Measurements from ENCODE around the gene ATG101.

The ATG101 gene, protein sequence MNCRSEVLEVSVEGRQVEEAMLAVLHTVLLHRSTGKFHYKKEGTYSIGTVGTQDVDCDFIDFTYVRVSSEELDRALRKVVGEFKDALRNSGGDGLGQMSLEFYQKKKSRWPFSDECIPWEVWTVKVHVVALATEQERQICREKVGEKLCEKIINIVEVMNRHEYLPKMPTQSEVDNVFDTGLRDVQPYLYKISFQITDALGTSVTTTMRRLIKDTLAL

DNA sequence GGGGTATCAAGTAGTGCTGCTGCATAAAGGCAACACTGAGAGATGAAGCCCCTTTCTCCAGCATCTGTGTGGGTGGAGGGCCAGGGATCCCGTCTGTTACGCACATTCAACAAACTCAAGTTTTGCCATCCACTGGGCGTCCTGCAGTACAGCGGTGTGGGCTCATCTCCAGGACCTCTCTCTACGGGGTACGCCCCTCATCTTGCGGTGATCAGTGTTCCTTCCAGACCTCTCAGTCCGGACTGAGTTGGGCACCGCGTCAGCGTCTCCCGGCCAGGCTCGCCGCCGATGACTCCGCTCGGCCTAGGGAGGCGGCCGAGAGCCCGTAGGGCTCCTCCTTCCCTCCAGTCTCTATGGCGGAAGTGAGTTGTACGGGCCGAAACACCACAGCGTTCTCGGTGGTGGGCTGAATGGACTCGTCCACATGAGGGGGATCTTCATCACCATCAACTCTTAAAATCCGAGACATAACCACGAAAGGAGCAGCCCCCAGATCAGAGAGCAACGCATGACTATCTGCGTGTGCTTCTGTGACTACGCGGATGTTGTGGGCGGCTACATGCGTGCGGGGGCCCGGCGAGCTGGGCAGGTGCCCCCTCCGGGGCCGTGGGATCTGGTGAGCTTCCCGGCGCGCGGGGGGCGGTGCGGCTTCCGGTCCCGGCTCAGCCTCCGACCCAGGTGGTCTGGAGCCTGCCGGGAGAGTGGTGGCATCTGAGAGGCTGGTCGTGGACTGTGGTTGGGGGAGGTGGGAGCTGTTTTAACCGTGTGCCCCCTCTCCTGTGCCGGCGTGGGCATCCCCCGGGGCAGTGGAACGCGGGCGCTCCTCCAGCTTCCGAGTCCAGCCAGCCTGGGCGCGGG, at the start of gene ATG101:
Gene ATG101 (plus strand): TSS at position 652 of the 858 bp plus-strand sequence. CDS start 3,673 bp downstream, outside the sequence.
- peak in 1 of 2 donors; percentile 63 for DNase-seq (ENCODE audit: low read depth in 2 of 2)

DNA sequence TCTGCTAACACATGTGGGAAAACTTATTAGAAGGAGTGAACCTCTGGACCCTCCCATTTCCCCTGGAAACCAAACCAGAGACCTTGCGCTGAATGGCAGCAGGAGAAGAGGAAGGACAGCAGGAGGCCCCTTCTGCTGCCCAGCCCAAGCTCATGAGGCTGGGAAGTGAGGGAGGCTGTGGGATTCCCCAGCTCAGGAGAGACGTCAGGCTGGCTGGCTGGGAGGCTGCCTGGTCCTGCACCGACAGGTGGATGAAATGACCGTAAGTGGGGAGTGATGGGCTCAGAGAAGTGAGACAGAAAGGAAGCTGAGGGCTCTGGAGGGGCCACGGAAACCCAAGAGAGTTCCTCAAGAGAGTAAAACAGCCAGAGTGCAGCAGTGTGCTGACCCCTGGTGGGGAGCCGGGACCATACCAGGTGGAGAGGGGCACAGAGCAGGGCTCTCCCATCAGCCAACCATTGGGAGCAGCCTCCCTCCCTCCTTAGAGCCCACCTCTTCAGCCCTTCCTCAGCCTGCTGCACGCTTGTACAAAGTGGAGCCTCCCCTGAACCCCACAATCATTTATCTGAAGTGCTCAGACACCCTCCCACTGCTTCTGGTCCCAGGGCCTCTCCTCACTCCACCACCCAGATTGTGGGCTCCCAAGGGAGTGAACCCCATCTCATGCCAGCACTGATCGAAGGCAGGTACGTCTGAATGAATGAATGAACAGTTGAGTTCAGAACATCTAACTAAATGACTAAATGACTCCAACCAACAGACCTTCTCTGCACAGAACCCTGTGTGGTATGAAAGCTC, 49.0 kb upstream of the ATG101 start:
- DNase-seq (ENCODE audit: low read depth in 2 of 2): peak in 1 of 2 donors; percentile 40

DNA sequence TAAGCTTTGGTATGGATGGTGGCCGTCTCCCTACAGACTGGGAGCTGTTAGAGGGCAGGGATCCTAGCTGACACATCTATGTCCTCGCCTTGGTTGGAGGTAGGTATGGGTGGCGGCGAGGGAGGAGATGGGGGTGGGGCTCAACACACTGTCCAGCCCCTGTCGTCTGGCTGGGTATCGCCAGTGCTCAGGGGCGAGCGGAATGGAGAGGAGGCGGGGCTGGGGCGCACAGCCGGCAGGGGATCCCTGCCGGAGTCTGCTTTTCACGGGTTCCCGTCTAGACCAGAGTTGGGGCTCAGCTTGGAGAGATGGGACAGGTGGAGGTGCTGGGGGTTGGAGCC, 47.0 kb upstream of the ATG101 start:
- no peak for DNase-seq (ENCODE audit: low read depth in 2 of 2)

DNA sequence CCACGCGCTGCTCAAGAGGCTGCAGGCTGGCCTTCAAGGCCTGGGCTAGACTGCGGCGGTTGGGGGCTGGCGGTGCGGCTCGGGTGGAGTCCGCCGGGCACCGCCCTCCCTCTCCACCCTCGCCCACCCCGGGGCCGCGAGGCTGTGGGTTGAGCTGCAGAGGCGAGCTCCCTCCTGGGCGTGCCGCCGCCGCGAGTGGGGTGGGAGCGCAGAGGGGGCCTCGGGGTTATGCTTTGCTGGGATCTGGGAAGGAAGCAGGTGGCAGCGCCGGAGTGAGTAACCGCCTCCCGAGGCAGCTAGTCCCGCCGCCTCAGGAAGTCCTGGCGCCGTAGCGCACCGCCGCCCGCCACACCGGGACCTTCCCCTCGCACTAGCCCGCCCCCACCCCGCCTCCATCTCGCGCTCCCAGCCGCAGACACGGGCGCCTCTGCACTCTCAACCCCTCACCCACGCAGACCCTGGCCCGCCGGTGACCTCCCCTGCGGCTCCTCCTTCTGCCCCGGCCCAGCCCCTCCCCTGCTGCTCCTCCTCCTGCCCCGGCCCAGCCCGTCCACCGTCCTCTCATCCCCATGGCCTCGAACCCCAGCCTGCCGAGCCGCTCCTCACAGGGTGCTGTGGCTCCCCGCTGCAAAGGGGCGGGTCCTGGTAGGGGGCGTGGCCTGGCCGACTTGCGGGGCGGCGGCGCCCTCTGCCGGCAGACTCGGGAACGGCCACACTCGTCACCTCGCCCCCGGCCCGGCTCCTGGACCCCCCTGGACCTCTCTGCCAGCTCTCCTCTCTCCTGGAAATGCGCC, 46.4 kb upstream of the ATG101 start:
- peak; percentile 82 to 91 for DNase-seq (ENCODE audit: low read depth in 2 of 2)

DNA sequence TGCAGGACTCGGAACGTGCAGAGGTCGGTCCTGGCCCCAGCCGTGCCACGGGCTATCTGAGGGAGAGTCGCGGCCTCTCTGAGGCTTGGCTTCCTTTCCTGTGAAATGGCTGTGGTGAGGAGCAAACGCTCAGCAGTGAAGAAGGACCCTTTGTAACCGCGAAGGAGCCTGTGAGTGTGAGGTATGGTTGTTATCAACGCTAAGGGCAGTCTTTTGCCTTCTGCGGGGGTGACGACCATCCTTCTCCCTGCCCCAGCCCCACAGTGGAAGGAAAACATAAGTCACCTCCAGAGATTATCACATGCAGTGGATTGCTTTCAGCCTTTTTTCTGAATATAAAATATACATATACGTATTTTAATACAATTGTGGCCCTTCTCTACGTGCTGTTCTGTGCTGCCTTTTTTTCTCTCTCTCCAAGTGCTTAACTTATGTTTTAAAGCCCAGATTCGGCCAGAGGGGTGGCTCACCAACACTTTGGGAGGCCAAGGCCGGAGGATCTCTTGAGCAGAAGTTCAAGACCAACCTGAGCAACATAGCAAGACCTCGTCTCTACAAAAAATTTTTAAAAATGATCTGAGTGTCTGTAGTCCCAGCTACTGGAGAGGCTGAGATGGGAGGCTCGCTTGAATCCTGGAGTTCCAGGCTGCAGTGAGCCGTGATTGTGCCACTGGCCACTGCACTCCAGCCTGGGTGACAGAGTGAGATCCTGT, 45.6 kb upstream of the ATG101 start:
- DNase-seq (ENCODE audit: low read depth in 2 of 2): no peak

DNA sequence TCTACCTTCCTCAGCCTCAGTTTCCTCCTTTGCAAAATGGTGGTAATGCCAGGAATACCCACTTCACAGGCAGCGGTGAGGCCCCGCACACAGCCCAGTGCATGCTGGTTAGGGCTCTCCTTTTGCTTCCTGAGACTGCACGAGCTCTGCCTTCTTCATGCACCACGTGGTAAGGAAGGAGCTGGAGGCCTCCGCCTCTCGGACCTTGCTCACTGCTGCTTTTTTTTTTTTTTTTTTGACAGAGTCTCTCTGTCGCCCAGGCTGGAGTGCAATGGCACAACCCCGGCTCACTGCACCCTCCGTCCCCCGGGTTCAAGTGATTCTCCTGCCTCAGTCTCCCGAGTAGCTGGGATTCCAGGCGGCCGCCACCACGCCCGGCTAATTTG, 44.9 kb upstream of the ATG101 start:
- no peak for DNase-seq (ENCODE audit: low read depth in 2 of 2)

DNA sequence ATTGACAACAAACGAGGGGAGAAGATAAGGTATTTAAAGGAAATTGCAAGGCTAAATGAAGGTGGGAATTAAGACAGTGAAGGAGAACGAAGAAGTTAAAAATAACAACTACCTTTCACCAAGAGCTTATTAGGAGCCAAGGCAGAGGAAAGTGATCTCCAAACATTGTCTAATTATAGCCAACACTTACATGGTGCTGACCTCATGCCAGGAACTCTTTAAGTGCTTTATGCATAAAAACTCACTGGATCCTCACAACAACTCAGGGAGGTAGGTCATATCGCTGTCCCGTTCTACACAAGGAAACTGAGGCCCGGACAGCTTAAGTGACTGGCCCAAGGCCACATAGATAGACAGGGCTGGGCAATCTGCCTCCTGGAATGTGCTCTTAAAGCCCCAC, 43.5 kb upstream of the ATG101 start:
- no peak for DNase-seq (ENCODE audit: low read depth in 2 of 2)

DNA sequence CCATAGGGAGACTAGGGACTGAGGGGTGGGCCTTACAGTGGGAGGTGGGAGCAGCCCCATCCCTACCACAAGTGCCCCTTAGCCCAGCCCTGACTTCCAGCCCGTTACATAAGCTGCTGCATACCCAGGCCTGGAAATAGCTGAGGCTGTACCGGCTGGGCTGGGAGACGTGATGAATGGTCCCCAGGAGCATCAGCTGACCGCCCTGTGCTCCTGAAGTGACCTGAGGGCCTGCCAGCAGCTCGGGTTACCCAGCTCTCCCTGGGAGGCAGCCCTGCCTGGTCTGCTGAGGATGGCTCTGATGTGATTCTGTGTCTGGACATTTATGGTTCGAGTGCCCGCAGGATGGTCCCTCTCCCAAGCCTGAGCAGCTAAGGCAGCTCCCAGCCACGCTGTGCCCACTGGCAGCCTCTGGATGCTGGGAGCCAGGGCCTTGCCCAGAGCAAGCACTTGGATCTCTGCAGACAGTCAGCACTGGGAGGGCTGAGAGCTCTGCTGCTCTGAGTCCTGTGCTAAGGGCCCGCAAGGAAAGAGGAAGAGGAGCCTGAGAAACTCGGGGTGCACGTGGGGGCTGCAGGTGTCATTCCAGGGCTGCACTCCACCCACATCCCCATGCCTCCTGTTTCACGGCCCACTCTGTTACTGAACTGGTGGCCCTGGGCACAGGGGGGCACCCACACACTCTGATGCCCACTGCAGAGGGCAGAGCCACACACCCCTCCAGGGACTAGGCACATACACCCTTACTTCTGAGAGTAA, 42.5 kb upstream of the ATG101 start:
- no peak for DNase-seq (ENCODE audit: low read depth in 2 of 2)

DNA sequence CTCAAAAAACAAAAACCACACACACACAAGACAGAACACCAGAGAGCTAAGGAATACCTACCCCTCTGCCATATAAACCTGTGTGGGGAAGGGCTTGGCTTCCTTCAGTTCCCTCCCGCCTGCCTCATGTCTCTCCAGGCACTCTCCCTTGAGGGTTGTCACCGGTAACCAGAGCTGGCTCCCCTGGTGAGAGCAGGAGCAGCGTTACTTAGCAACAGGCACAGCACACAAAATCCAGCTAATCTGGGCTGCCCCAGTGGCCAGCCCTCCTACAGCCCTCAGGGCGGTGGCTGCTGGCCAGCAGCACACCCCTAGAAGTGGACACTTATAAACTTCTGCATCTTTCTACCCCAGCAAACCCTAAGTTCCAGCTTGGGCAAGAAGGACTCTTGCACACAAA, 40.1 kb upstream of the ATG101 start:
- DNase-seq (ENCODE audit: low read depth in 2 of 2): no peak

DNA sequence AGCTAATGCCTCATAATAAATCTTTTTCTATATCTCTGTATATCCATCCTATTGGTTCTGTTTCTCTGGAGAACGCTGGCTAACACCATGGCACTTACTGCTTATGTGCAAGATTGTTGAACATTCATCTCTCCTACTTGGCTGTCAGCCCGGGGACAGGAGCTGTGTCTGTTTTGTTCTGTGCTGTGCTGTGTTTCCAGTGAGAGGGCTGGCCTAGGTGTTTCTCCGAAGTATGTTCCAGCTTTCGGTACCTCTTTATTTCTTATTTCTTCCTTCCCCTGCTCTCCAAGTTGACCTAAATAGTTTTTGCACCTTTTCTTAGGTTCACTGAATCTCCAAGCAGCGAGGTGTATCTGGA, 37.4 kb upstream of the ATG101 start:
- DNase-seq (ENCODE audit: low read depth in 2 of 2): no peak

DNA sequence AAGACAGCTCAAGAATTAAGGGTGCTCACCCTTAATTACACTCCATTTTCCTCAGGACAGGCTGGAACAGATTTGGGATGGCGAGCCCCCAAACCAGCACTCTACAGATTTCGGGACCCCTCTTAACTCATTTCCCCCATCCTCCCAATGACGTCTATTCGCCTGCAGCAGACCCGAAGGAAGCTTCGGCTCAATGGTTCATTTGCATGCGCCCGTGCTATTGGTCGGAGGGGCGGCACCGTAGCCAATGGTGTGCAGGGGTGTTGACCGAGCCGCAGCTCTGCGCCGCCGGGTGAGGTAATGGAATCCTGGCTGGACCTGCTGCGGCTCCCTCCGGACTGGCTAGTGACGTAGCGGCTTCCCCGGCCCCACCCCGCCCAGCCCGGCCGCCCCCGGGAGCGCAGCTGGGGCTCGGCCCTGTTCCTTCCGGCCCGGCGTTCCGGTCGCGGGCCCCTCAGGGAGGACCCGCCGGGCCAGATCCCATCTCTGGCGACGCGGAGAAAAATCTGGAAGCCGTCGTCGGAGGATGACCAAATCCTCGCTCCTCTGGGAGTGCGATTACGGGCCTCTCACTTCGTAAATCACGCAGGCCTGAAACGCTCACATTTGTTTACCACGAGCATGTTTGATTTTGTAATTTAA, 36.9 kb upstream of the ATG101 start:
- DNase-seq (ENCODE audit: low read depth in 2 of 2): peak; percentile 64 to 82

DNA sequence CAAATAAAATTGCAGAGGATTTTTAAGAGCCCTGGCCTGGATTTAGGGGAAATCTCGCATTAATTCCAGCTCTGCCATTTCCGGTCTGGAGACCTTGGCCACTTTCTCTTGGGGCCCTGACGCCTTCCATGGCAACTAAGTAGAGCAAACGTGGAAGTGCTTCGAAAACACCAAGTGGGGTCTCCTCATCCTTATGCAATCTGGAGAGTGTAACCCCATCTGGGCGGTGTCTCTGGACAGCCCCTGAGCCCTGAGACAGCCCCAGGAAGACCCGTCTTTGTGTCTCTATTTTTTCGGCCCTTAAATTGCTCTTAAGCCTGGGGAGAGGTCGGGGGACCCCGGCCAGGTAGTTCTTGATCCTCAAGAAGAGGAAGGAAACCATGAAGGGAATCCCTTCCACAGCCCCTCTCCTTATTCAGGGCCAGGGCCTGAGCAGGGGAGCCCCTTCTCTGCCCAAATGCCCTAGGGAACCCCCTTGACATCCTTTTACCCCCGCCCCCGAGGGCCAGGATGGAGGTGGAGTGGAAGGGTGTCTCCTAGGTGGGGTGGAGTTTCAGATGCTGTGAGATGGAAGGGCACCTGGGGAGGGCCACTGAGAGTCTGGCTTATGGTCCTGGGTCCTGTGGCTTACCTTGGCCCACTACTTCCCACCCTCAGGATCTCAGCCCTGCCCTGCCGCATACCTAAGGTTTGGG, 36.2 kb upstream of the ATG101 start:
- DNase-seq (ENCODE audit: low read depth in 2 of 2): no peak

DNA sequence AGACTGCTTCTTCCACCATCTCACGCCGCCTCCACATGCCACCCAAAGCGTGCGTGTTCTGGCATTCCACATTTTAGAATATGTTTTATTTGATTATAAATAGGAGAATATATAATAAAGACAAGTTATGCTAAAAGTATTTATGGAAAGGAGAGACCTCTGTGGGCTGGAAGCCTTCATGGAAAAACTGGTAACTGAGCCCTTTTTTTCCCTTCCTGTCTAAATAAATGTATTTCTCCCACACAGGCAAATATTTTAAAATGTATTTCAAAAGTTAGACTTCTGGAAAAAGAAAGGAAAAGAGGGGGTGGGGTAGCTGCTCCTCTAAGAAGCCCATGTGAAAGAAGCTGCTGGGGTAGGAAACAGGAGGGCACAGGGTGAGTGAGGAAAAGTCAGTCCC, 34.6 kb upstream of the ATG101 start:
- DNase-seq (ENCODE audit: low read depth in 2 of 2): no peak

DNA sequence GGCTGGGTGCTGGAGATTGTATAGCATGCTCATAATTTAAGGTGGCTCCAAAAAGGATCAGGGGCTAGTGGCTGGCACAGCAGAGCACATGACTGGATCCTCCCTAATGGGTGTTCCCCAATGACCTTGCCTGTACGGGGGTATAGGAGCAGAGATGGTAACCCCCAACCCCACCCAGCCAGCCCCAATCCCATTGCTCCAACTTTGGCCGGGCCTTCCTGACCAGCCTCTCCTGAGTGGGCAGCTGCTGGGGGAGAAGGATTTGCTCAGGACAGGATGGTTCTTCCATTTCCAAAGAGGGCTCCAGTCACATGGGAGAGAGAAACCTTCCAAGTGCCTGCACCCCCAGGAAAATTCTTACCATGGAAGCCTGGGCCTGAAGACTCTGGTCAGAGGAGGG, 33.9 kb upstream of the ATG101 start:
- no peak for DNase-seq (ENCODE audit: low read depth in 2 of 2)

DNA sequence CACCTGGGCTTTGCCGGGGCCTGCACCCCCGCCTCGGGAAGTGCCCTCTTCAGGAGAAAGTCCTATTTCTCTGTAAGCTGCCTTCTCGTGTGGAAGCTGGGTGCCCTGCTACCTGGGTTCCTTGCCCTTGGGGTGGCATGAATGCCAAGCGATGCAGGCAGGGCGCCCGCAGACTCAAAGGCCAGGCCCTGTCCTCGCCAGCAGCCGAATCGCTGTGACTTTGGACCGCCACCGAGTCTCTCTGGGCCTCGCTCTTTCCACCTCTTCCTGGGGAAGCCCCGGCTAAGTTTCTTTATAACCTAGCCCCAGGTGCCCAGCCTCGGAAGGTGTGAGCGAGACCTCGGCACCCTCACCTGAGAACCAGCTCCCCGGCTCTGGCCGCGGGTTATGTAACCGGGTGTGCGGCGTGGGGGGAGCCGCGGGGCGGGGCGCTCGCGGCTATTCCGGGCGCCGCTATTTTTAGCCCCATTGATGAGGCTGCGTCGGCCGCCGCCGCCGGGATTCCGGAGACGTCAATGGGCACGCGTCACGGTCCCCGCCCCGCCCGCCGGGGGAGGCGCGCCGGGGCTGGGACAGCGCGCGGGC, 33.1 kb upstream of the ATG101 start:
- DNase-seq (ENCODE audit: low read depth in 2 of 2): peak; percentile 57 to 80

DNA sequence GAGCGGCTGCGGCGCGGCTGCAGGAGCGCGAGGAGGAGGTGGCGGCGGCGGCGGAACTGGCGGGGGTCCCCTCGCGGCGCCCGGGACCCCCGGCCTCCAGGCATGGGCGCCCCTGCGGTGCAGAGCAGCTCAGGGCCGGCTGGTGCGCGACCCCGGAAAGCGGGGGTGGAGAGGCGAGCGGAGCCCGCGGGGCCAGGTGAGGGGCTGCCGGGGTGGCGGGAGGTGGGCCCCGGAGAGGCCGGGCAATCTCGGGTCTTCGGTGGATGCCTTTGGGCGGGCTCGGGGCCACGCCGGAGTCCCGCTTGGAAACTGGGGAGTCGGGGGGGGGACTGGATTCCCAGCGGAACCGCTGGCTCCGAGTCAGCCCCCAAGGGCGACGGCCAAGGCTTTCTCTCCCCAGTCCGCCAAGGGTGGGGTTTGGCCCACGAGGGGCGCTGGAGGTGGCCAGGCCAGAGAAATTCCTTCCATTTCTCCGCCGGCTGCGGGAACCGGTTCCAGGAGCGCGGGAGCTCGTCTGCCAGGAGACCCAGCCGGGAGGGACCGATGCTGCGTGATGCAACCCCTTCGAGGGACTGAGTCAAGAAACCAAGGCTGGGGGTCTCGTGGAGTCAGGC, 32.4 kb upstream of the ATG101 start:
- DNase-seq (ENCODE audit: low read depth in 2 of 2): no peak

DNA sequence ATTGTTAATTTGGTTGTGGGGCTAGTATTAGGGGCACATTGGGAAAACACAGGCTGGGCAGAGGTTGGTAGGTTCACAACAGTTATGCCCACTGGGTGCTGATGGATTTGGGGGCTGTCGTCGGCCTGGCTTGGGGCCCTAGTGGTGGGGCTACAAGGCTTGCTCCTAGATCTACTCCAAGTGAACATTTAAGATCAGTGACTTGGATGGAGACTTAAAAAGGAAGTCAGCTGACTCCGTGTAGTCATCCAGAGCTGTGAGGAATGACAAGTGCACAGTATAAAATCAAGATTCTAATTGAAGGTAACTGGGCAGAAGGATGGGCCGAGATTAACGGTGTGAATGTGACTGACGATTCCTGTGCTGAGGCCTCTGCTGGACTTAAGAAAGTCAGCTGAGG, 31.3 kb upstream of the ATG101 start:
- DNase-seq (ENCODE audit: low read depth in 2 of 2): no peak

DNA sequence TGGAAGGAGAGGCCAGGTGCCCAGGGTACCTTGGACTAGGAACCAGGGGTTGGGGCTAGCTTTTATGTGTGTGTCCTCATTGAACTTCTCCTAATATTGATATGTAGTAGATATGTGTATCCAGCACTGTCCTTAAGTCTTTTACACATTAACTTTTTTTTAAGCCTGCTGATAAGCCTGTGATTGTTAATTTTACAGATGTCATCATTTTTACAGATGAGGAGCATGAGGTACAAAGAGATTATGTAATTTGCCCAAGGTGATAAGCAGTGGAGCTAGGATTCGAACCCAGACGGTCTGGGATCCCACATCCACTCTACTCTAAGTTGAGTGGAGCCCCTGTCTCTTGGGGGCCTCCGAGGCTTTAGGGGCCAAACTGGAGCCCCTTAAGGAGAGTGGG, 28.7 kb upstream of the ATG101 start:
- DNase-seq (ENCODE audit: low read depth in 2 of 2): no peak

DNA sequence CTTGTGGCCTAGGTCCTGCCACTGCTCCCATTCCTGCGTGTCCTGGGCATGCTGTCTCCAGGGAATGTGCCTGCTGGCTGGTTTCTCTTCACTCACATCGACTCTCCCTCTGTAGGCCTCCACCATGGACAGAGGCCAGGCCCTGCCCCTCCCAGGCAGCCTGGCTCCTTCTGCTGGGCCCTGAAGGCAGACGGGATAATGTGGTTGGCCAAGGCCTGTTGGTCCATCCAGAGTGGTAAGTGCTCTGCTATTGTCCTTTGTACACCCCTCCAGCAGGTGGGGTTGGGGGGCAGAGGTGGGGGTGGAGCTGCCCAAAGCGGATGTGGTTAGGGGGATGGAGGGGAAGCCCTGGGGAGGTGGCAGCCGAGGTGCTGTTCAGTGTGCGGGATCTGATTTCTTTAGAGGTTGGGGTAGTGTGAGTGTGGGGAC, 28.1 kb upstream of the ATG101 start:
- DNase-seq (ENCODE audit: low read depth in 2 of 2): no peak

Data from stimulated activated CD4-positive, alpha-beta T cell treated with anti-CD3 and anti-CD28 coated beads, Interleukin-1b, Interleukin-23, amount 100 ng/mL, for 1 hour (primary cell).